T-helper 2 cell treated with Interferon-gamma antibody and Interleukin-4, amounts not matched to agents 5 μg/mL and 100 μg/mL, for 36 hours (primary cell): ENCODE results near the gene ACOT6.
"Not testable (repeated sequence)": the region's sequence is repeated elsewhere in the genome, so short reads cannot be mapped to it uniquely, and the experiment has no call there.

Experiments used
- DNase-seq: peaks from one replicate; pipeline ENCODE4 v3.0.0; 2021; ENCODE audit warnings: low spot score
- H3K27ac Mint-ChIP-seq: one replicate; pipeline ENCODE4 v1.8.0; 2021; ENCODE audit warnings: mild to moderate bottlenecking, mixed read lengths
- H3K27me3 Mint-ChIP-seq: one replicate; pipeline ENCODE4 v1.8.0; 2021; ENCODE audit warnings: low read depth, mixed read lengths
- H3K36me3 Mint-ChIP-seq: one replicate; pipeline ENCODE4 v1.8.0; 2021; ENCODE audit warnings: low read depth, mixed read lengths
- H3K4me1 Mint-ChIP-seq: one replicate; pipeline ENCODE4 v1.8.0; 2021; ENCODE audit warnings: low read depth, mixed read lengths
- H3K4me3 Mint-ChIP-seq: one replicate; pipeline ENCODE4 v1.8.0; 2022; ENCODE audit warnings: mild to moderate bottlenecking, moderate library complexity, mixed read lengths
- H3K9me3 Mint-ChIP-seq: one replicate; pipeline ENCODE4 v1.8.0; 2021; ENCODE audit warnings: mixed read lengths

Gene ACOT6

GRCh38 chr14:73616831-73617230 lies 4.5 kb downstream of the ACOT6 start:
- no peak overlapping the region for H3K27ac Mint-ChIP-seq
- H3K27me3 Mint-ChIP-seq = peaks cover 26% of the 10 kb centered on the region
- no peaks in the 10 kb centered on the region for H3K36me3 Mint-ChIP-seq
- no peaks in the 10 kb centered on the region for H3K9me3 Mint-ChIP-seq
- H3K4me3 Mint-ChIP-seq = no peak overlapping the region
- H3K4me1 Mint-ChIP-seq = peaks cover 6% of the 10 kb centered on the region
- DNase-seq = no peak

- H3K4me1 Mint-ChIP-seq = no peaks in the 10 kb centered on the region
- peaks cover 12% of the 10 kb centered on the region for H3K27me3 Mint-ChIP-seq
- no peak overlapping the region for H3K4me3 Mint-ChIP-seq
Measured at GRCh38 chr14:73619524-73619923, 7.2 kb downstream of the ACOT6 start.

GRCh38 chr14:73620268-73620667 lies 8.0 kb downstream of the ACOT6 start:
- H3K27me3 Mint-ChIP-seq = peaks cover 12% of the 10 kb centered on the region
- no peaks in the 10 kb centered on the region for H3K9me3 Mint-ChIP-seq
- H3K36me3 Mint-ChIP-seq = no peaks in the 10 kb centered on the region
- H3K4me3 Mint-ChIP-seq = no peak overlapping the region
- H3K4me1 Mint-ChIP-seq = no peaks in the 10 kb centered on the region
- no peak overlapping the region for H3K27ac Mint-ChIP-seq
- no peak for DNase-seq

More at GRCh38 chr14:73619524-73619923, 7.2 kb downstream of the ACOT6 start:
- Mint-ChIP-seq H3K9me3 (no peaks in the 10 kb centered on the region), H3K27ac (no peak overlapping the region), H3K36me3 (no peaks in the 10 kb centered on the region)
- no peak for DNase-seq

GRCh38 chr14:73623504-73624054 lies 11.3 kb downstream of the ACOT6 start:
- Mint-ChIP-seq H3K4me3 (no peak overlapping the region), H3K9me3 (no peaks in the 10 kb centered on the region), H3K27me3 (peaks cover 7% of the 10 kb centered on the region), H3K36me3 (no peaks in the 10 kb centered on the region), H3K4me1 (no peaks in the 10 kb centered on the region), H3K27ac (no peak overlapping the region)
- no peak for DNase-seq

GRCh38 chr14:73625706-73626105 lies 13.4 kb downstream of the ACOT6 start:
- Mint-ChIP-seq H3K4me3 (no peak overlapping the region), H3K36me3 (no peaks in the 10 kb centered on the region), H3K4me1 (no peaks in the 10 kb centered on the region), H3K9me3 (no peaks in the 10 kb centered on the region), H3K27ac (no peak overlapping the region), H3K27me3 (peaks cover 8% of the 10 kb centered on the region)
- no peak for DNase-seq

- H3K9me3 Mint-ChIP-seq = no peaks in the 10 kb centered on the region
- H3K27ac Mint-ChIP-seq = no peak overlapping the region
- peaks cover 10% of the 10 kb centered on the region for H3K27me3 Mint-ChIP-seq
- H3K36me3 Mint-ChIP-seq = no peaks in the 10 kb centered on the region
- H3K4me3 Mint-ChIP-seq = no peak overlapping the region
- DNase-seq = no peak
- no peaks in the 10 kb centered on the region for H3K4me1 Mint-ChIP-seq
Measured at GRCh38 chr14:73627151-73627558, 14.8 kb downstream of the ACOT6 start.

GRCh38 chr14:73630009-73630780 lies 17.9 kb downstream of the ACOT6 start:
- DNase-seq = no peak
- H3K27me3 Mint-ChIP-seq = peaks cover 22% of the 10 kb centered on the region
- peaks cover 4% of the 10 kb centered on the region for H3K4me1 Mint-ChIP-seq
- no peaks in the 10 kb centered on the region for H3K9me3 Mint-ChIP-seq
- H3K4me3 Mint-ChIP-seq = no peak overlapping the region
- no peak overlapping the region for H3K27ac Mint-ChIP-seq
- H3K36me3 Mint-ChIP-seq = no peaks in the 10 kb centered on the region

- H3K4me1 Mint-ChIP-seq = peaks cover 4% of the 10 kb centered on the region
- no peaks in the 10 kb centered on the region for H3K9me3 Mint-ChIP-seq
- H3K27ac Mint-ChIP-seq = no peak overlapping the region
Measured at GRCh38 chr14:73633116-73634010, 21.0 kb downstream of the ACOT6 start.

GRCh38 chr14:73634011-73634833 lies 21.9 kb downstream of the ACOT6 start:
- peaks cover 33% of the 10 kb centered on the region for H3K27me3 Mint-ChIP-seq
- no peak overlapping the region for H3K27ac Mint-ChIP-seq
- no peak for DNase-seq
- peaks cover 6% of the 10 kb centered on the region for H3K4me1 Mint-ChIP-seq
- no peaks in the 10 kb centered on the region for H3K9me3 Mint-ChIP-seq
- H3K36me3 Mint-ChIP-seq = no peaks in the 10 kb centered on the region
- peak overlapping the region; percentile 66 for H3K4me3 Mint-ChIP-seq

More at GRCh38 chr14:73633116-73634010, 21.0 kb downstream of the ACOT6 start:
- Mint-ChIP-seq H3K27me3 (peaks cover 34% of the 10 kb centered on the region), H3K4me3 (peak overlapping the region; percentile 66), H3K36me3 (no peaks in the 10 kb centered on the region)
- peak; percentile 43 for DNase-seq

GRCh38 chr14:73636355-73636754 lies 24.0 kb downstream of the ACOT6 start:
- H3K27me3 Mint-ChIP-seq = peaks cover 24% of the 10 kb centered on the region
- not testable (repeated sequence) for H3K27ac Mint-ChIP-seq, H3K36me3 Mint-ChIP-seq, H3K4me1 Mint-ChIP-seq, H3K4me3 Mint-ChIP-seq, H3K9me3 Mint-ChIP-seq, DNase-seq

GRCh38 chr14:73637830-73638229 lies 25.5 kb downstream of the ACOT6 start:
- H3K27ac Mint-ChIP-seq = no peak overlapping the region
- no peak for DNase-seq
- no peaks in the 10 kb centered on the region for H3K36me3 Mint-ChIP-seq
- H3K4me3 Mint-ChIP-seq = no peak overlapping the region
- no peaks in the 10 kb centered on the region for H3K9me3 Mint-ChIP-seq
- peaks cover 6% of the 10 kb centered on the region for H3K4me1 Mint-ChIP-seq
- H3K27me3 Mint-ChIP-seq = peaks cover 24% of the 10 kb centered on the region

GRCh38 chr14:73640796-73641365 lies 28.6 kb downstream of the ACOT6 start:
- no peak for DNase-seq
- H3K27ac Mint-ChIP-seq = no peak overlapping the region
- H3K4me3 Mint-ChIP-seq = no peak overlapping the region
- H3K4me1 Mint-ChIP-seq = peaks cover 16% of the 10 kb centered on the region
- H3K27me3 Mint-ChIP-seq = peaks cover 7% of the 10 kb centered on the region
- no peaks in the 10 kb centered on the region for H3K36me3 Mint-ChIP-seq
- no peaks in the 10 kb centered on the region for H3K9me3 Mint-ChIP-seq
